GF-D8 (cell line): Measurements from ENCODE around the gene MSANTD1.

Experiments
- DNase-seq: peaks from one replicate; lab custom pipeline; 2025; lab: John Stamatoyannopoulos, UW

The MSANTD1 gene

DNA sequence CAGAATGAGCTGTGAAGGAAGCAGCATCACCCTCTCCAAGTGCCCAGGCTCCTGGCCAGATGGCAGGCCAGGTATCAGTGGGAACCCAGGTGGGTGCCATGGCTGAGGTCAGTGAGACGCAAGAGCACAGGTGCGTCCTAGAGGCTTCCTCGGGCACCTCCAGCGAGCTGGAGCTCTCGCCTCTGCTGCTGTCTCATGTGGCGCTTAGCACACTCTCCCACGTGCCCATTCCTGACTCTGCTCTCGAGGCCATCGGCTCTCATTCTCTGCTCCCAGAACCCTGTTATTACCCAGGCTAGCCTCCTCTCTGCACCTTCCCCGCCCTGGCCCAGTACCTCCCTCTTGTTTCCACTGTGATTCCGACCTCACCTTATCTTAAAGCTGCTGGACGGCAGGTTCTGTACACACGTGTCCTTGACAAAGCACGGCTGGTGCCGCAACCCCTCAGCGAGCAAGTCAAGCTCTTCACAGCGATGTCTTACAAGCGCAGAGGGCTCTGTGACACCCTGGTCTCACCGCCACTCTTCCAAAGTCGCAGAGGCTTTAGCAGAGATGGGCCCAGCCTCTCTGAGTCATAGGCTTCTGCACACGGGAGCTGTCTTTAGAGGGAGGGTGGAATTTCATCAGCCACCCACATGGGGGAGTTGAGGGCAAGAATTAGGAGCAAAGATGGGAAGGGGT, 15.4 kb upstream of the MSANTD1 start:
- no peak for DNase-seq

DNA sequence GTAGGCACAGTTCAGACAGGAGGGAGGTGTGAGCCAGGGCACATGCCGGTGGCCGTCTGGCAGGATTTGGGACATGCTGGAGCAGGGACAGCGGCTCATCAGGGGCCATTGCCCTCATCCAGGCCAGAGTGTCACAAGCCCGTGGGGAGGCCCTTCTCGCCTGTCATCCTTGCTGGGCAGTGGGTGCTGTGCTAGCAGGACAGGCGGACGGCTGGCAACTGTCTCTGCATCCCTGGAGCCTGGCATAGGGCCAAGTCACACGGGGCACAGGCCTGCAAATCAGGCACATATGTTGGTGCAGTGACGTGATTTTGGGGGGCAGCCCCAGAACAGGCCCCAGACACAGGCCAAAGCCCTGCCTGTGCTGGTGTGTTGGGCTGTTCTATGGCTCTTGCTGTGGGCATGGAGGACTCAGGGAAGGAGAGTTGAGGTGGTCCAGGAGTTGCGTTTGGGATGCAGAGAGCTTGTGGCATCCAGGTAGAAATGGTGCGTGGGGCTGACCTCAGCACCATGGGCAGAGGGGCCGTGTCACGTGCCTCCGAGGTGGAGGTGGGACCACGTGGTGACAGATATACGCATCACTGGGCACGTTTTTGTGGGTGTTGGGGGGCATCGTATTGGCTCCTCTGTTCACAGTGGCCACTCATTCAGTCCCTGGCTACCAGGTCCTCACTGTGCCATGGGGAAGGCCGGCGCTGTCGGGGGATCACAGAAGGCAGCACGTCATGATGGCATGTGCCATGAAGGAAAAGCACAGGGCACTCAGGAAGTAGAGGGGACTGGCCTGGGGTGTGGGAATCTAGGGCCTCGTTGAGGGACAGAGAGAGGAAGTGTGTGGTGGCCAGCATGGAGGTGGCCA, 14.6 kb upstream of the MSANTD1 start:
- no peak for DNase-seq

DNA sequence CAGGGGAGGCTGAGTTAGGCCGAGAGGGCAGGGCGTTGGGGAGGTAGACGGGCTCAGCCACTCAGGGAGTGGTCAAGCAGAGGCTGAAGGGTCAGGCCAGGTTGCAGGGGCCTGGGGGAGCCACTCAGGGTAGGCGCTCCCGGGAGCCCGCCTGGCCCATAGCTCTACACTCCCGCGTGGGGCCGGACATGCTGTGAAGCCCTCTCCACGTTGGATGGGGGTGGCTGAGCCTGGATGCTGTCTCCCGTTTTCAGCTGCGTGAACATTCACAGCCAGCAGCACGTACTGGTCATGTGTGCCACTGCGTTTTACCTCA, 14.0 kb upstream of the MSANTD1 start:
- DNase-seq, result no peak

DNA sequence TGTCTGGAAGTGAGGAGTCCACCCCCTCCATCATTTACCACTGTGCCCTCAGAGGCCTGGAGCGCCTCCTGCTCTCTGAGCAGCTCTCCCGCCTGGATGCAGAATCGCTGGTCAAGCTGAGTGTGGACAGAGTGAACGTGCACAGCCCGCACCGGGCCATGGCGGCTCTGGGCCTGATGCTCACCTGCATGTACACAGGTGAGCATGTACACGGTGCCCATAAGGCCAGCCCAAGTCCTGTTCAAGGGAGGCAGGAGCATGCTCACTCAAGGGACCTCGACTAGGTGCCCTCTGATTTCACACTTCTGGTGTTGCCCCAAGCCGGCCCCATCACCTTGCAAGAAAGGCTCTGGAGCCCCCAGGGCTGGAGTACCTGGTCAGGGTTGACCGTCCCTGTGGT, 13.4 kb upstream of the MSANTD1 start:
- DNase-seq, result no peak

DNA sequence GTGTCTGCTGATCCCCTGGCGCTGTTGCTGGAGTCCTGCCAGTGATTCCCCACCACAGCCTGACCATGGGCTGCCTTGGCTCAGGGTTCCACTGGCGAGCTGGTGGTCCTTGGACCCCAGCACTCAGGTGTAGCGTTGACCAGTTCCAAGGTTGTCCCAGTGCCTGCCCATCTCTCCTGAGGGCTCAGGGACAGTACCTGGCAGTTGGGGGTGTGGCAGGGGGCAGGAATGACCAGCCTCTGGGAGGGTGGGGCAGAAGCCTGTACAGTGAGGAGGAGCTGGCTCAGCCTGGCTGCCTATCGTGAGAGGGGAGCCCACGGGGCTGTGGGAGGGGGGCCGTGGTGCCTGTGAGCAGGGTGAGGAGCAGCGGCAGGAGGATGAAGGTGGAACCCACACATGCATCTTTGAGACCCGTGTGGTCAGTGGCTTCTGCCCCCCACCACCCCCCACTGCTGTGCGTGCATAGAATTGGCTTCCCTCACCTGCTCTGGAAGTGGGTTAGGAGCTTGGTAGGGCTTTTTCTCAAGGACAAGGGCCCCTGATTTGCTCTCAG, 12.6 kb upstream of the MSANTD1 start:
- DNase-seq, result no peak

DNA sequence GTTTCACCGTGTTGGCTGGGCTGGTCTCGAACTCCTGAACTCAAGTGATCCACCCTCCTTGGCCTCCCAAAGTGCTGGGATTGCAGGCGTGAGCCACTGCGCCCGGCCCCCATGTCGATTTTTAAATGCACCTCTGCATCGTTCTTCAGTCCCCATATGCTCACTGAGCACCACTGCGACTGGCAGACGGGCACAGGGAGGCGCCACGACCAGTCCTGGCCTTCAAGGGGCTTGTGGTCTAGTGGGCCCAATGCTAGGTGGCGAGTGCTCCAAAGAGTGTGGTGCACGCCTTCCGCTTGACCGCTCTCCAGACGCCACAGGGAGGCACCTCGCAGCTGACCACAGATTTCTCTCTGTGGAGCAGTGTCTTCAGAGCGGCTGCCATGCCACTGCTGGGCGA, 11.7 kb upstream of the MSANTD1 start:
- no peak for DNase-seq

DNA sequence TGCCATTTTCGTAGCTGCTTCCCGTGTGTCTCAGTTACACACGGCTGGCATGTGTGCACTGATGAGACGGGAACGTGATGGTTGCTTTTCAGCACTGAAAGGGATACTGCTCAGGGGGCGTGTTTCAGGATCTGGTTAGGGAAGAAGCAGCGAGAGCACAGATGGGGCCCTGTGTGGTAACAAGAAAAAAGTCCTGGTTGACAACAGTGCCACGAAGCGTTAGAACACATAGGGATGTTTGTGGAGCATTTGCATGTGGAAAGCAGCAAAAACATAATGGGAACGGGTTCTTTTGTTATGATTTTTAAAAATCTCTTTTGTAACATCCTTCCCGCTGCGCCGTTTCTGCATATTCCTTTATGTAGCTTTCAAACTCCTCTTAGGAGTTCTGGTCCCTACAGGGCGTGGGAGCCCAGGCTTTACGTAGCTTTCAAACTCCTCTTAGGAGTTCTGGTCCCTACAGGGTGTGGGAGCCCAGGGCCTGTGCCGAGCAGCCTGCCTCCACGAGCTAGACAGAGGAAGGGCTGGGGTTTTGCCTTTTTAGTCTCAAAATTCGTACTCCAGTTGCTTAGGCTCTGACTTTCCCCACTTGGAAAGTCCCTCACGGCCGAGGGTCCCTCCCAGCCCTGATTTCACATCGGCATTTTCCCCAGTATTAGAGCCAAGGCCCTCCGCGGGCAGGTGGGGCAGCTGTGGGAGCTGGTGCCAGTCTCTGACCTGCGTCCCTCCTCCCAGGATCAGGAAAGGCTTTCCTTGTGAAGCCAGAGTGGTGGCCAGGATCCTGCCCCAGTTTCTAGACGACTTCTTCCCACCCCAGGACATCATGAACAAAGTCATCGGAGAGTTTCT, 11.0 kb upstream of the MSANTD1 start:
- DNase-seq, result no peak

DNA sequence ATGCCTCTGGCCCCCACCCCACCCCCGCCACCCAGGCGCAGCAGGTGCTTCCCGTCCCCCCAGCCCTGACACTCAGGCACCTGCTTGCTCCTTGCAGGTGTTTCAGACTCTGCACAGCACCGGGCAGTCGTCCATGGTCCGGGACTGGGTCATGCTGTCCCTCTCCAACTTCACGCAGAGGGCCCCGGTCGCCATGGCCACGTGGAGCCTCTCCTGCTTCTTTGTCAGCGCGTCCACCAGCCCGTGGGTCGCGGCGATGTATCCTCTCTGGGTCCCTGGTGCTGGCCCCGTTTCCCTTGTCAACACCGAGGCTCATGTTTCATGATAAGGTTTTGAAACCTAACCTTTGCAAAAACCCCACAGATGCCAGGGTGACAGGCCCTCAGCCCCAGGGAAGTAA, 10.2 kb upstream of the MSANTD1 start:
- DNase-seq, result no peak

DNA sequence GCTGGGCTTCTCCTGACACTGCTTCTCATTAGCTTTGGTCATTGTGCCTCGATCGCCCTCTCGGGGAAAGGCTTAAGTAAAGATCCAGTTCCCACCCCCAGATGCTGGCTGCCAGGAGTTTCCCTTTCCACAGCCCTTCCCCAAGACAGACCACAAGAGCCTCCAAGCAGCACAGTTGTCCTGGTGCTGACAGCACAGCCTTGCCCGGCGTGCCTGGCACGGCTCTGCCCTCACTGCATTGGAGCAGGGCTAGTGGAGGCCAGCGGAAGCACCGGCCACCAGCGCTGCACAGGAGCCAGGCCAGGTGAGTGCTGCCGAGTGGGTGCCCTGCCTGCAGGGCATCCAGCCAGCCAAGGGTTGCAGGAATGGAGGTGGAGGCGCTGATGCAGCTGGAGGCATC, 9.7 kb upstream of the MSANTD1 start:
- DNase-seq, result no peak

DNA sequence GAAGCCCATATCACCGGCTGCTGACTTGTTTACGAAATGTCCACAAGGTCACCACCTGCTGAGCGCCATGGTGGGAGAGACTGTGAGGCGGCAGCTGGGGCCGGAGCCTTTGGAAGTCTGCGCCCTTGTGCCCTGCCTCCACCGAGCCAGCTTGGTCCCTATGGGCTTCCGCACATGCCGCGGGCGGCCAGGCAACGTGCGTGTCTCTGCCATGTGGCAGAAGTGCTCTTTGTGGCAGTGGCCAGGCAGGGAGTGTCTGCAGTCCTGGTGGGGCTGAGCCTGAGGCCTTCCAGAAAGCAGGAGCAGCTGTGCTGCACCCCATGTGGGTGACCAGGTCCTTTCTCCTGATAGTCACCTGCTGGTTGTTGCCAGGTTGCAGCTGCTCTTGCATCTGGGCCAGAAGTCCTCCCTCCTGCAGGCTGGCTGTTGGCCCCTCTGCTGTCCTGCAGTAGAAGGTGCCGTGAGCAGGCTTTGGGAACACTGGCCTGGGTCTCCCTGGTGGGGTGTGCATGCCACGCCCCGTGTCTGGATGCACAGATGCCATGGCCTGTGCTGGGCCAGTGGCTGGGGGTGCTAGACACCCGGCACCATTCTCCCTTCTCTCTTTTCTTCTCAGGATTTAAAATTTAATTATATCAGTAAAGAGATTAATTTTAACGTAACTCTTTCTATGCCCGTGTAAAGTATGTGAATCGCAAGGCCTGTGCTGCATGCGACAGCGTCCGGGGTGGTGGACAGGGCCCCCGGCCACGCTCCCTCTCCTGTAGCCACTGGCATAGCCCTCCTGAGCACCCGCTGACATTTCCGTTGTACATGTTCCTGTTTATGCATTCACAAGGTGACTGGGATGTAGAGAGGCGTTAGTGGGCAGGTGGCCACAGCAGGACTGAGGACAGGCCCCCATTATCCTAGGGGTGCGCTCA, 8.7 kb upstream of the MSANTD1 start:
- DNase-seq, result no peak

DNA sequence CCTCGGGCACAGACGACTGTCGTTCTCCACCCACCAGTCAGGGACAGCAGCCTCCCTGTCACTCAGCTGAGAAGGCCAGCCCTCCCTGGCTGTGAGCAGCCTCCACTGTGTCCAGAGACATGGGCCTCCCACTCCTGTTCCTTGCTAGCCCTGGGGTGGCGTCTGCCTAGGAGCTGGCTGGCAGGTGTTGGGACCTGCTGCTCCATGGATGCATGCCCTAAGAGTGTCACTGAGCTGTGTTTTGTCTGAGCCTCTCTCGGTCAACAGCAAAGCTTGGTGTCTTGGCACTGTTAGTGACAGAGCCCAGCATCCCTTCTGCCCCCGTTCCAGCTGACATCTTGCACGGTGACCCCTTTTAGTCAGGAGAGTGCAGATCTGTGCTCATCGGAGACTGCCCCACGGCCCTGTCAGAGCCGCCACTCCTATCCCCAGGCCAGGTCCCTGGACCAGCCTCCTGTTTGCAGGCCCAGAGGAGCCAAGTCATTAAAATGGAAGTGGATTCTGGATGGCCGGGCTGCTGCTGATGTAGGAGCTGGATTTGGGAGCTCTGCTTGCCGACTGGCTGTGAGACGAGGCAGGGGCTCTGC, 7.9 kb upstream of the MSANTD1 start:
- DNase-seq, result no peak

DNA sequence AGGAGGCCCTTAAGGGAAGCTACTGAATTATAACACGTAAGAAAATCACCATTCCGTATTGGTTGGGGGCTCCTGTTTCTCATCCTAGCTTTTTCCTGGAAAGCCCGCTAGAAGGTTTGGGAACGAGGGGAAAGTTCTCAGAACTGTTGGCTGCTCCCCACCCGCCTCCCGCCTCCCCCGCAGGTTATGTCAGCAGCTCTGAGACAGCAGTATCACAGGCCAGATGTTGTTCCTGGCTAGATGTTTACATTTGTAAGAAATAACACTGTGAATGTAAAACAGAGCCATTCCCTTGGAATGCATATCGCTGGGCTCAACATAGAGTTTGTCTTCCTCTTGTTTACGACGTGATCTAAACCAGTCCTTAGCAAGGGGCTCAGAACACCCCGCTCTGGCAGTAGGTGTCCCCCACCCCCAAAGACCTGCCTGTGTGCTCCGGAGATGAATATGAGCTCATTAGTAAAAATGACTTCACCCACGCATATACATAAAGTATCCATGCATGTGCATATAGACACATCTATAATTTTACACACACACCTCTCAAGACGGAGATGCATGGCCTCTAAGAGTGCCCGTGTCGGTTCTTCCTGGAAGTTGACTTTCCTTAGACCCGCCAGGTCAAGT, 6.9 kb upstream of the MSANTD1 start:
- DNase-seq, result no peak

DNA sequence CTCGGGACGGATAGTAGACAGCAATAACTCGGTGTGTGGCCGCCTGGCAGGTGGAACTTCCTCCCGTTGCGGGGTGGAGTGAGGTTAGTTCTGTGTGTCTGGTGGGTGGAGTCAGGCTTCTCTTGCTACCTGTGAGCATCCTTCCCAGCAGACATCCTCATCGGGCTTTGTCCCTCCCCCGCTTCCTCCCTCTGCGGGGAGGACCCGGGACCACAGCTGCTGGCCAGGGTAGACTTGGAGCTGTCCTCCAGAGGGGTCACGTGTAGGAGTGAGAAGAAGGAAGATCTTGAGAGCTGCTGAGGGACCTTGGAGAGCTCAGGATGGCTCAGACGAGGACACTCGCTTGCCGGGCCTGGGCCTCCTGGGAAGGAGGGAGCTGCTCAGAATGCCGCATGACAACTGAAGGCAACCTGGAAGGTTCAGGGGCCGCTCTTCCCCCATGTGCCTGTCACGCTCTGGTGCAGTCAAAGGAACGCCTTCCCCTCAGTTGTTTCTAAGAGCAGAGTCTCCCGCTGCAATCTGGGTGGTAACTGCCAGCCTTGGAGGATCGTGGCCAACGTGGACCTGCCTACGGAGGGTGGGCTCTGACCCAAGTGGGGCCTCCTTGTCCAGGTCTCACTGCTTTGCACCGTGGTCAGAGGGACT, 5.7 kb upstream of the MSANTD1 start:
- DNase-seq, result no peak

DNA sequence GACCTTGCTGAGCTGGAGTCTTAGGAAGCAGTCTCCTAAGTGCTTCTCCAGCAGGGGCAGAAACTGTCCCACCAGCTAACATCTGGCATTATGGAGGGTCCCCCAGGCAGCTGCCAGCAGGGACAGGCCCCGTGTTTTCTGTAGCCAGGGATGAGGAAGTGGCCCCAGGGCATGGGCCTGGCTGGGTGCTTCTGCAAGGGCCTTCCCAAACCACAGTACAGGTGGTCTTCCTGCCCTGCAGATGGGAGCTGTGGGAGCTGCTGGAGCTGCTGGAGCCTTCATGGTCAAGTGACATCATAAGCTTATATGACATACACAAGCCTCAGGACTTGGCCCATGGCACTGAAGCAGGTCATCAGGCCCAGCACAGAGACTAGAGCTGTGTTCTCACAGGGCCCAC, 5.0 kb upstream of the MSANTD1 start:
- no peak for DNase-seq

DNA sequence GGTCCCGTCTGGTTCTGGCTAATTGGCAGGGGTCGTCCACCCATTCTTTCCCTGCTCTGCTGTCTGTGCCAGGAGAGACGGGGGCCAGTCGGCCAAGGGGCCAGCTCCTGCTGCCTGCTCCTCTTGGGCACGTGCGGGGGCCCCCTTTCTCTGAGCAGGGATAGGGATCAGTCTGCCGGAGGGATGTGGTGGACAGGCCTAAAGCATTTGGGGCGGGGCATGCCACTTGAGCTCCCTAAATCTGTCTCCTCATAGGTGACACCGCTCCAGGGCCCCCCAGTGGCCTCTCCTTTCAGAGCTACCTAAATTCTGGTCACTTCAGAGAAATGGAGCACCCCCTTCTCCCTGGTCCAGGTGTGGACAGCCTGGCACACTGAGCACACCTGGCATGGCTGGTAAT, 4.2 kb upstream of the MSANTD1 start:
- DNase-seq, result no peak

DNA sequence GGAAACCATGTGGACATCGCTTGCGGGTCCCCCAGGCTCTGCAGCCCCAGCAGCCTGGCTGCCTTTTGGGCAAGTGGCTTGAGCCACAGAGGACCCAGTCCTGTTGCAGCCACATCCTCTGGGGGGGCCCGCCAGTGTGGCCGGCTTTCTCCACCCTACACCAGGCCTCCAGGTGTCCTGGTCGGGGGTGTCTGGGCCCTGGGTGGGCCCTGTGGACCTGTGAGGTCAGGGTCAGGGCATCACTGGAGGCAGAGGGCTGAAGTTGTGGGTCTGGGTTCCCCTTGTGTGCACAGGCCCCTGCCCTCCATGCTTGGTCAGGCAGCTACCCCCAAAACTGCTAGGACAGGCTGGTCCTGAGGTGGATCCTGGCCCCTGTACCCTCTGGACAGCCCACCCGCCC, 3.3 kb upstream of the MSANTD1 start:
- no peak for DNase-seq

DNA sequence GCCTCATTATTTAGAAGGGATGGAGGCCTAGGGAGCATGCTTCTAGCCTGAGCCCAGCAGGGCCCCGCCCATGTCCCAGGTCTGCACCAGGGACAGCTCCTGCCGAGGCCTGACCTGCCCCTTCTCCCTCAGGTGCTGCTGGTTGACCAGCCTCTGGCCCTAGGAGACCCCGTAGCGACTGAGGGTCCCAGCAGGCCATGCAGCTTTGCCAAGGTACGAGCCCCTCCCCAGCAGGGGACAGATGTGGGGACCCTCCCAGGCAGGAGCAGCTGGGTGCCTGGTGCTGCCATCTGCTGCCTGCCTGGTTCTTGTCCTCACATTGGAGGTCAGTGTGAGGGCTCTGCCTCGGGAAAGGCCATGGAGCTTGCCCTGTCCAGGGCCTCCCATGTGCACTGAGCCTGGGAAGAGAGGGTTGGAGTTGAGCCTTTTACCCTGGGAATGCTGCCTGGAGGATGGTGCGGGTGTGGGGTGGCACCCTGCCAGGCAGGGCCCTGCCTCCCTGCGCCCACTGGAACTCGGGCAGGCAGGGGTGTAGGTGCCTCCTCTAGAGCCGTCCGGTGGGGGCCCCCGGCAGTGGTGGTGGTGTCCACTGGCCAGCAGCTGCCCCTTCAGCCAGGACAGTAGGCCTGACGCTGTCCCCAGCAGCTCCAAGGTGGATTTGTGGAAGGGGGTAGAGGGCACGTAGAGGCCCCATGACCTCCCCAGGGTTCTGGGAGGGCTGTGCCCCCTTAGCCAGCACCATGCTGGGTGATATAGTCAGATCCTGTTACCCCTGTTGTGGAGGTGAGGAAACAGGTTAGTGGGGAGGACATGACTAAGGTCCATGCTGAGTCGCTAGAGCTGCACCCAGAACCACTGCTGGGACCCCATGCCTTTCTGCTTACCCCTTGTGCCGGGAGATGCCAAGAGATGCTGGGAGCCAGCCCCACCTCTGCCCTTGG, 2.2 kb upstream of the MSANTD1 start:
- DNase-seq, result no peak

DNA sequence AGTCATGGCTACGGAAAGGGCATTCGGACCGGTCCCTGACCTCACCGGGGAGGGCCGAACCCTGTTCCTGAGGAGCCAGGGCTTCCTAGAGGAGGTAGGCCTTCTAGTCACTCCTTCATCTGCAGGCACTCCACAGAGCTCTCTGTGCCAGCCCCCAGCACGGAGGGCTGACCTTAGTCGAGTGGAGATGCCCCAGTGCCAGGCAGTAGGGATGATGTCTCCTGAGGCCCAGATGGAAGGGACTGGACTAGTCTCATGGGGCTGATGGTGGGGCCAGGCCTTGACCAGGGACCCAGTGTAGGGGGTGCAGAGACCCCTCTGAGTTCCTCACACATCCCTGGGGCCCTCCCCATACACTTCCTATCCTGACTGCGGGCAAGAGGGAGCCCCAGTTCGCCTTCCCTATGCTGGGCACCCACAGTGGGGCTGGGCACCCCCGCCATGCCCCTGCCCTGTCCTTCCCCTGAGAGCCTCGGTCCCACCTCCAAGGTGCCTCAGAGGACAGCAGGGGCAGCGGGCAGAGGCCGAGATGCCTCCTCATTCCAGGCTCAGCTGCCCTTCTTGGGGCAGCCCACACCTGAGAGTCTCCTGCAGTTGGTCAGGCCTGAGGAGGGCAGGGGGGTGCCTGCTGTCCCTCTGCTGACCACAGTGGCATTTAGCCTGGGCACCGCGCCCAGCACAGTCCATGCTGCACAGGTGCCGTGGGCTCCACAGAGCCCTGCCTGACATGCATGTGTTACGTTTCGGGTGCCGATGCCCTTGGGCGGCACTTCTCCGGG, 1.4 kb upstream of the MSANTD1 start:
- DNase-seq, result no peak
